ENCODE results near the gene CNGA4. TPM values are rescaled to one million over a fixed set of nuclear protein-coding genes. Genes with fewer than 3 reads are reported as not detected.

CNGA4 gene
- total and polyA plus RNA-seq, 2 of the 13 experiments (the other 11 are each of a cell fraction or from before 2014, with no cell fraction given): 0.03 TPM; not detected in 1

DNA sequence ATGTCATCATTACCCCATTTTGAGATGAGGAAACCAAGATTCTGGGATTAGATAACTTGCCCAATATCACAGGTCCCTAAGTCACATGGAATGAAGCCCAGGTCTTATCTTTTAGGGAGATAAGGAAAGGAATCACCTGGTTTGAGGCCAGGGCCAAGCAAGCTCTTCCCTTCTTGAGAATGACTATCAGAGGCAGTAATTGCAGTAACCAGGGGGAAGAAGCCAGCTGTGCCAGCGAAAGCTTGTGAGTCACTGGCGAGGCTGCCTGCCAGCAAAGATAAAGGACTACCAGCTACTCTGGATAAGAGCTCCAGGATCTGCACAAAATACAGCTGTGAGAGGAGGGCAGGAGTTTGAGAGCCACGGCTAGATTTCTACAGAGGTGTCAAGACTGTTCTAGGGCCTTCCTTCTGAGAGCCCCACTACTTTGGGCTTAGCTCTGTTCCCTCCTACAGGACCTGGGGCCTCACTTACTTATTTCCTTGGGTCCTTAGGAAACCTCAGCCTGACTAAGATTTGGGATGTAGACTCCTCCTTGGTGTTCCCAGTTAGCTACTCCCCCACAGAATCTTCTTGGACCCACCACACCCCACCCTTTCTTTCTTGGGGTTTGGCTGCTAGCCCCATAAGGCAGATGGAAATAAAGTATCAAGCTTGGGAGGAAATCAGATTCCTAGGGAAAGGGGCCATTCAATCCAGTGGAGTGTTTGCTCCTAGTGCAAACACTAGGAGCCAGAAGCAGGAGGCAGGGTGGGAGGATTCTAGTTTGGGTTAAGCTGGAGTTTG is 11.1 kb downstream of the CNGA4 start (continued):
- TF ChIP-seq FOXK1 (CRISPR knock-in tag; IDR thresholded peaks at IDR 0.05; ENCODE audit: borderline replicate concordance, low read depth): no peak

DNA sequence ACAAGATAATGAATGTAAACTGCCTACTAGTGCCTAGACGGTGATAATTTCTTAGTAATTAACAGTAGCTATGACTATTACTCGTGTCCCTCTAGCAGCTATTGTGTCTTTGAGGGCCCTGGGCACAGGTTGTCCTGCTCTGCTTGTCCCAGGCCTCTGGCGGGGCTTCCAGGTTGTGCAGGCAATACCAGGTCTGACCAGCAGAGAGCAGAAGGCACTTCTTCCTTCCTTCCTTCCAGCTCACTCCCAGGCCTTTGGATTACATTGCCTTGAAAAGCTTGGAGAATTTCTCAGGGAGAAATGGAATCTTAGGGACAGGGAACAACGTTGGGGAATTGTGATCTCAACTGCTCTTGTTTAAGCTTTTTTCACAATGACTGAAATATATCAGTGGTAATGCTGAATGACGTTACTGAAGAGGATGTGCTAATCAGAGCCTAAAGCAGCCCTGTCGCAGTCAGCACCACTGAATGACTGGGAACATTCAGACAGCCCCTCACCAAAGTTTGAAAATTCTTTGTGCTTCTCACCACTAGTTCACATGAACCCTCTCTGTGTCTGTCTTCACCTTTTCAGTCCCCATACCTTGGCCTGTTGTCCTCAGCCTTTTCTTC is 12.3 kb downstream of the CNGA4 start:
- peak; percentile 47 for FAIRE-seq

More for the DNA sequence above, 12.3 kb downstream of the CNGA4 start:
- H2AFZ ChIP-seq (ENCODE audit: low read length): no peak overlapping the region
- no peak for TF ChIP-seq ZNF354B (CRISPR knock-in tag; IDR thresholded peaks at IDR 0.05)
- TF ChIP-seq, protein P1, sequence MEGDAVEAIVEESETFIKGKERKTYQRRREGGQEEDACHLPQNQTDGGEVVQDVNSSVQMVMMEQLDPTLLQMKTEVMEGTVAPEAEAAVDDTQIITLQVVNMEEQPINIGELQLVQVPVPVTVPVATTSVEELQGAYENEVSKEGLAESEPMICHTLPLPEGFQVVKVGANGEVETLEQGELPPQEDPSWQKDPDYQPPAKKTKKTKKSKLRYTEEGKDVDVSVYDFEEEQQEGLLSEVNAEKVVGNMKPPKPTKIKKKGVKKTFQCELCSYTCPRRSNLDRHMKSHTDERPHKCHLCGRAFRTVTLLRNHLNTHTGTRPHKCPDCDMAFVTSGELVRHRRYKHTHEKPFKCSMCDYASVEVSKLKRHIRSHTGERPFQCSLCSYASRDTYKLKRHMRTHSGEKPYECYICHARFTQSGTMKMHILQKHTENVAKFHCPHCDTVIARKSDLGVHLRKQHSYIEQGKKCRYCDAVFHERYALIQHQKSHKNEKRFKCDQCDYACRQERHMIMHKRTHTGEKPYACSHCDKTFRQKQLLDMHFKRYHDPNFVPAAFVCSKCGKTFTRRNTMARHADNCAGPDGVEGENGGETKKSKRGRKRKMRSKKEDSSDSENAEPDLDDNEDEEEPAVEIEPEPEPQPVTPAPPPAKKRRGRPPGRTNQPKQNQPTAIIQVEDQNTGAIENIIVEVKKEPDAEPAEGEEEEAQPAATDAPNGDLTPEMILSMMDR (CRISPR knock-in tag; IDR thresholded peaks at IDR 0.05): peak; percentile 79
- 0 out of 2 replicates have a peak, but pooled peaks have one; percentile 23 for TF ChIP-seq ZFX (CRISPR knock-in tag; IDR thresholded peaks at IDR 0.05; ENCODE audit: low read depth)
- TF ChIP-seq ZKSCAN8 (CRISPR knock-in tag; IDR thresholded peaks at IDR 0.05; ENCODE audit: borderline replicate concordance): no peak
- TF ChIP-seq SMC3 (IDR thresholded peaks at IDR 0.05; ENCODE audit: low read length): peak; percentile 74
- no peak for TF ChIP-seq MAF1 (CRISPR knock-in tag; IDR thresholded peaks at IDR 0.05; ENCODE audit: borderline replicate concordance)
- TF ChIP-seq, protein P2, sequence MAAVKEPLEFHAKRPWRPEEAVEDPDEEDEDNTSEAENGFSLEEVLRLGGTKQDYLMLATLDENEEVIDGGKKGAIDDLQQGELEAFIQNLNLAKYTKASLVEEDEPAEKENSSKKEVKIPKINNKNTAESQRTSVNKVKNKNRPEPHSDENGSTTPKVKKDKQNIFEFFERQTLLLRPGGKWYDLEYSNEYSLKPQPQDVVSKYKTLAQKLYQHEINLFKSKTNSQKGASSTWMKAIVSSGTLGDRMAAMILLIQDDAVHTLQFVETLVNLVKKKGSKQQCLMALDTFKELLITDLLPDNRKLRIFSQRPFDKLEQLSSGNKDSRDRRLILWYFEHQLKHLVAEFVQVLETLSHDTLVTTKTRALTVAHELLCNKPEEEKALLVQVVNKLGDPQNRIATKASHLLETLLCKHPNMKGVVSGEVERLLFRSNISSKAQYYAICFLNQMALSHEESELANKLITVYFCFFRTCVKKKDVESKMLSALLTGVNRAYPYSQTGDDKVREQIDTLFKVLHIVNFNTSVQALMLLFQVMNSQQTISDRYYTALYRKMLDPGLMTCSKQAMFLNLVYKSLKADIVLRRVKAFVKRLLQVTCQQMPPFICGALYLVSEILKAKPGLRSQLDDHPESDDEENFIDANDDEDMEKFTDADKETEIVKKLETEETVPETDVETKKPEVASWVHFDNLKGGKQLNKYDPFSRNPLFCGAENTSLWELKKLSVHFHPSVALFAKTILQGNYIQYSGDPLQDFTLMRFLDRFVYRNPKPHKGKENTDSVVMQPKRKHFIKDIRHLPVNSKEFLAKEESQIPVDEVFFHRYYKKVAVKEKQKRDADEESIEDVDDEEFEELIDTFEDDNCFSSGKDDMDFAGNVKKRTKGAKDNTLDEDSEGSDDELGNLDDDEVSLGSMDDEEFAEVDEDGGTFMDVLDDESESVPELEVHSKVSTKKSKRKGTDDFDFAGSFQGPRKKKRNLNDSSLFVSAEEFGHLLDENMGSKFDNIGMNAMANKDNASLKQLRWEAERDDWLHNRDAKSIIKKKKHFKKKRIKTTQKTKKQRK (IDR thresholded peaks at IDR 0.05; ENCODE audit: low read length): no peak
- peak; percentile 39 for TF ChIP-seq STAG1 (CRISPR knock-in tag; IDR thresholded peaks at IDR 0.05)
- TF ChIP-seq POGZ (CRISPR knock-in tag; IDR thresholded peaks at IDR 0.05): no peak
- no peak for TF ChIP-seq ZSCAN9 (CRISPR knock-in tag; IDR thresholded peaks at IDR 0.05; ENCODE audit: borderline replicate concordance)
- peak; percentile 64; the same call in 1 of the 2 replicates for TF ChIP-seq RAD21 (CRISPR knock-in tag; IDR thresholded peaks at IDR 0.05)
- in situ Hi-C loops (cut with HindIII; ENCODE audit: extremely low pct_ligation_motif_present, low pct_unique_long_range_greater_than_20kb): loop anchor here (5.0 kb wide), 1 partner anchor 101 kb away; no protein-coding TSS in a partner anchor
- CTCF ChIA-PET (ENCODE audit: low intra/inter-chr PET ratio, low total read pairs): interaction anchor here (1.4 to 2.0 kb wide), 2 partner anchors 102 to 112 kb away, joined by 13 to 32 read pairs; no protein-coding TSS in a partner anchor
- no peaks in the 10 kb centered on the region for H3K79me2 ChIP-seq (ENCODE audit: insufficient read depth, low read length)
- DNase-seq (ENCODE audit: low spot score) (peak; percentile 59), ATAC-seq (peak; percentile 99)
- POLR2A ChIA-PET: no interaction called here
- no peak overlapping the region for H3K4me3 ChIP-seq (replicated peaks in 1 of 3; ENCODE audit: insufficient read depth in 1 of 3, low read depth in 2 of 3, low read length in 3 of 3)
- H3K36me3 ChIP-seq (replicated peaks in 1 of 2; ENCODE audit: control insufficient read depth in 1 of 2, insufficient read depth in 2 of 2, low read length in 2 of 2): no peaks in the 10 kb centered on the region
- H3K27ac ChIP-seq (ENCODE audit: extremely low read length, insufficient read depth, low read length): no peak overlapping the region
- BruUV-seq (replicated peaks): no TSS peak
- no peaks in the 10 kb centered on the region for H3K4me1 ChIP-seq (ENCODE audit: insufficient read depth, low read length)
- H3K9ac ChIP-seq (ENCODE audit: insufficient read depth, low read depth, low read length): no peak overlapping the region
- no peaks in the 10 kb centered on the region for H4K20me1 ChIP-seq (ENCODE audit: insufficient read depth, low read length)
- no peaks in the 10 kb centered on the region for H3K27me3 ChIP-seq (ENCODE audit: control insufficient read depth in 1 of 2, insufficient read depth in 2 of 2, low read length in 2 of 2)
- intact Hi-C loops (cut with micrococcal nuclease; ENCODE audit: unreplicated experiment): loop anchor here (1.0 kb wide), 3 partner anchors 47 to 102 kb away; no protein-coding TSS in a partner anchor
- no peak overlapping the region for H3K4me2 ChIP-seq (ENCODE audit: low read depth, low read length)
- H3K9me3 ChIP-seq (ENCODE audit: low read length): no peaks in the 10 kb centered on the region
- WGBS (ENCODE audit: low lambda C conversion rate): 18% methylated on average over 6 of the region's 6 CpGs
